ENCODE measurements around the gene COLEC12.

COLEC12 gene

DNA sequence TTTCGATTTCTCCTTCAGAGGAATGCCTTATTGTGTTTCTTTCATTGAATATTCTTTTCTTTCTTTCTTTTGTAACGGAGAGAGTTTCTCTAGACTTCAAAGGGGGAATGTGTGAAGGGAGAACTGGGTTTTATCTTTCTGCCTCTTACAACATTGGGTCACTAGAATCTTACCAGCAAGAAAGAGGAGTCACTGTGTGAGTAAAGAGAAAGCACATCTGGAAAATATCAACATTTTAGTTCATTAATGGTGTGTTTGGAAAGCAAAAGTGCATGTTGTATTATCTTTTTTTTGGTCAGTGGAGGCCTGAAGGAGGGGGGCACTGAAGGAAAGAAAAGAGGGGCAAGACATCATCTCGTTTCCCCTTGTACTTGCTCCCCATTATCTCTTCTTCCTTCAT, 146.0 kb downstream of the COLEC12 start:
- DNase-seq, result no peak

- no peak for DNase-seq
These were observed 146.5 kb downstream of the COLEC12 start for GRCh38 chr18:354003-354402.

DNA sequence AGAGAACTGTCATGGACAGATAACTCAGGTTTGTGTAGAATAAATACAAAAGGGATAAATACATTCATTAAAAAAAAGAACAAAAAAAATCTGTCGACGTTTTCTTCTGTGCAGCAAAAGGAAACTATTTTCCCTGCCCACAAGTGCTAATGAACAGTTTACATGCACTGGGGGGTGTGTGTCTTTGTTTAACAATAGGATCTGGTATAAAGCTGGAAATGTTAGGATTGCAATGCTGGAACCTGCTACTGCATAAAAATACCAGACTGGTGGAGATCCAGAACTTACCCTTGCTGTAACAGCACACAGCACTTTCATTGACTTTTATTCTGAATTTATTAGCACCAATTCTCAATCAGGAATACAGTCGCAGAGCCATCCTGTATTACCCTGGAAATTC, 148.1 kb downstream of the COLEC12 start:
- DNase-seq, result no peak

GRCh38 chr18:350953-351572, 149.4 kb downstream of the COLEC12 start:
- DNase-seq, result no peak

DNA sequence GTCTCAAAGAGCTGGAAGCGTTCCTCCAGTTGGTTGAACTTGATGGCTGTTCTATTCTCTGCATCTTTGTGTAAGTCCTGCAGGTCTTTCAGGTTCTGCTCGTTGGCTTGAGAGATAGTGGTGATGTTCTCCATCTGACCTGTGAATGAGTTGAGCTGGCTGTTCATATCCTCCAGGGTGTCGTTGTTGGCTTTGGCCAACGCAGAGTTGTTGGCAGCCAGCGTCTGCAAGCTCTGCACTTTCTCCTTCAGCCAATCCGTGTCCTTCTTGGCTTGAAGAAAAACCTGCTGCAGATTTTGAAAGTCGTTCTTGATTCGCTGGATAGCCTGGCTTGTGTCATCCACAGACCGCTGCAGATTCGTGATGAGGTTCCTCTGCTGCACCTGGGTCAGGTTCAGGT, 153.9 kb downstream of the COLEC12 start:
- DNase-seq, result no peak

DNA sequence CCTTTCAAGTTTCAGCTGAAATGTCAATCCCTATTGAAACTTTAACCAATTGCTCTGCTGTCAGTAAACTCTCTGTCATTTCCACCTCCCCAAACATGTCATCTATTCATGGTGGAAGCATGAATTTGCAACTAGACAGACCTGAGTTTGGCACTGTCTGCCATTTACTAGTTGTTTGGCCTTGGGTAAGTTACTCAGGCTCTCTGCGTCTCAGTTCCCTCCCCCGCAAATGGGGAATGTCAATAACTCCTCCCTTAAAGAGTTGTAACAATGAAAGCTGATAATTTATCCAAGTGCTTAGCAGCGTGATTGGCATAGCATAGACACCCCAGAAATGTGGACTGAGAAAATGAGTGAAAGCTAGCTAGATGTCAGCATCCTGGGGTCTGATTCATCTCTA, 159.4 kb downstream of the COLEC12 start:
- DNase-seq, result no peak

DNA sequence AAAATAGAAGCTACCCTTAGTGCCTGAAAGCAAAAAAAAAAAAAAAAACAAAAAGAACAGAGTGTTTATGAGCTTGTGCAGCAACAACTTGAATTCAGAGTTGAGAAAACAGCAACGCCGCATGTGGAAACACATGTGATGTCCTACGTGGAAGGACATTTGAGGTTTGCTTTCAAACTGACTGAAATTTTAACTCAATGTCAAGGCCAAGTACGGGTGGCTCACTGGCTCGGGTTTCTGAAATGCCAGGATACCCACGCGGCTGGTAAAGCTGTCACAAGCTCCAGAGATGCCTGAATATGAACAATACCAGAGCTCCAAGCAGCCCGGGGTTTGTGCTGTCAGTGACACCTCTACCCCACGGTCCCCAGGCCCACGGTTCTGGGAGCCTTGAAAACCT, 160.5 kb downstream of the COLEC12 start:
- DNase-seq, result no peak

DNA sequence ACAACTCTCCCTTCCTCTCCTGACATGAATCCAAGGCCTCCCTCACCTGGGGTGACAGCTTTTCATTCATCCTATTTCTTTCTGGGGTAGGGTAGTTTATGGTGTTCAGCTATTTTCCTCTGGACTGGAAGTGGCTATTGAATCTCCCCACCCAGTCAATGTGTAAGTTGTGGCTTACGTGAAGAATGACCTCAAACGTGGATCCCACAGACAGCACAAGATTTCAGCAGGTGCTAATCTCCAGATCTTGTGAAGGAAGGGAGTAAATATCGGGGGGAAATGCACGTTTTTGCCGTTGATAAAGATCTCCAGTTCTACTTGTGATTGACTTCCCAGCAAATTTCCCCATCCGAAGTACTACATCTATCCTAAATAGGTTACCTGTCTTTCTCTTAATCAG, 161.3 kb downstream of the COLEC12 start:
- DNase-seq, result no peak

- DNase-seq, result no peak
These were observed 163.8 kb downstream of the COLEC12 start for GRCh38 chr18:336713-337112.

DNA sequence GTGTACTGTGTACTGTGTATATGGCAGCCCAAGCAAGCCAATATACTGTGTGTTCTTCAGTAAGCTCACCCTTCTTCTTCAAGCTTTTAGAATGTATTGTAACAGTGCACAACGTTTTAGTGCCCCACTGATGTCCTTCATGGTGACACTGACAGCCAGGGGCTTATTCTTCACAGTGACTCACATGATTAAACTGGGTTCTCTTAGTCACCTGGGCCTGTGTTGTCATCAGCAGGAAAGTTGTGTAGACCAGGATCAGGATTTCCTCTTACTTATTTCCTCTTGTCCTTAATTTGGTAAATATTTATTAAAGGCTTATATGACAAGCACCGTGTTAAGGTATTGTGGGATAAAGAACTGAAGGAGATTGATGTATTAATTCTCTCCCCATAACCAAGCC, 164.8 kb downstream of the COLEC12 start:
- DNase-seq, result no peak

DNA sequence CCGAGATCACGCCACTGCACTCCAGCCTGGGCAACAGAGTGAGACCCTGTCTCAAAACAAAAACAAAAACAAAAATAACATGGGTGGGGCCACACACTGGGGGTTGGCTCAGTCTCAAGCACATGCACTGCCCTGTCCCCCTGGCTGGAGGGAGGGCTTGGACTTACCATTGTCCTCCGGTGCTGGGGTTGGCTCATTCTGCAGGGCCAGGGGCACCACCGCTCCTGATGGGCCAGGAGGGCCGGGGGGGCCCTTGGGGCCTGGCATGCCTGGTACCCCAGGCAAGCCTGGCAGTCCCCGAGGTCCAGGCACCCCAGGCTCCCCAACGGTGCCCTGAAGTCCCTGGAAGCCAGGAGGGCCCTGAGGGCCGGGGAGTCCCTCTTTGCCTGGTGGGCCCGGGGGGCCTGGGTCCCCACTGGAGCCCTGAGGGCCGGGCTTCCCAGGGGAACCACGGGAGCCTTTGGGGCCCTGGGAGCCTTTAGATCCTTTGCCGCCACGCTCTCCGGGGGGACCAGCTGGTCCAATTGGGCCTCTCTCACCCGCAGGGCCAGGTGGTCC, 165.8 kb downstream of the COLEC12 start:
- DNase-seq, result no peak

GRCh38 chr18:332721-333510, 167.6 kb downstream of the COLEC12 start:
- no peak for DNase-seq

GRCh38 chr18:332007-332406, 168.5 kb downstream of the COLEC12 start:
- DNase-seq, result no peak

- DNase-seq, result no peak
These were observed 169.2 kb downstream of the COLEC12 start for GRCh38 chr18:331221-331821.

DNA sequence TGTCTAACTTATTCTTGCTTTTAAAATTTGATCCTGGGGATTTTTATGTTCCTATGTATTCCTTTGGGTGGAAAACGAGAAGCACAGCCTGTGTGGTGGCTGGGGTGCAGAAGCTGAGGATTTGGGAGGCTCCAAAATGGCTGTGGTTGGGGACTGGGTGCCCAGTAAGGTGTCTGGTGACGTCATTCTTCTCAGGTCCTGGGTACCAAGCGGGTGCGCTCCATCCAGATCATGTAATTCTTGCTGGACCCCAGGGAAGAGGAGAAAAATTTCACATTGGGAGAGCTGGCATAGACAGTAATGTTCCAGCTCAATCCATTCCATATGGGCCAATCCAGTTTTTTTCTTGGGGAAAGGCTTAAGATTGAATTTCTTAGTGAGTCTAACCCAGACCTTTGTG, 171.6 kb downstream of the COLEC12 start:
- no peak for DNase-seq

DNA sequence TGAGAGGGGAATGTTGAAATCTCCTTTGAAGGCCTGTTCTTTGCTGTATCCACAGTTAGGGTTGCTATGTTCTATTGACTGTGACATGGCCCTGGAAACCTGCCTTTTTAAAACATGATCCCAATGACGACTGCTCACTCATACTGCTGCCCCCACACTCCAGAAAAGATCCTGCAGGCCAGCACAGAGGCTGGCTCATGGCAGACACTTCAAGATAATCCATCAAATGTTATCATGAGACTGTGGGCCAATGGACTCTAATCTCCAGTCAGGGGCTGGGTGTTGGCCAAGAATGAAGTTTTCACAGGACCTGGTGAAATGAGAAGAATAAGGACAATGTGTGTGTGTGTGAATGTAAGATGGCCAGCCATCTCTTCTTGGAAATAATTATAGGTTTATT, 173.7 kb downstream of the COLEC12 start:
- no peak for DNase-seq

DNA sequence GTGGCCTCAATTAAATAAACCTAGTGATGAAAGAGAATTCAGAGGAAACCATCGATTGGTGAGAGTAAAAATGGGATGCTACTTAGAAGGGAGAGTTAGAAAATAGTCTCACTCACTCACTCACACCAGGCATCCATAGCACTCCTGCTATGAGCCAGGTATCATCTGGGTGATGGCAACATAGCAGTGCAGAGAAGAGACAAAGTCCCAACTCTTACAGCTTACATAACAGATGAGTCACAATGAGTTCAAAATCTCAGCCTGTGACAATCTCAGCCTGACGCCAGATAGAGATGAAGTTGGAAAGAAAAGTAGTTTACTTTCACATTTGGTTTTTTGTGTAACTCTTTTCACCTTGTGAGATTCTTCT, 177.3 kb downstream of the COLEC12 start:
- DNase-seq, result no peak

- no peak for DNase-seq
These were observed 178.5 kb downstream of the COLEC12 start for GRCh38 chr18:321865-322467.

GRCh38 chr18:320155-320554, 180.3 kb downstream of the COLEC12 start:
- DNase-seq, result no peak

DNA sequence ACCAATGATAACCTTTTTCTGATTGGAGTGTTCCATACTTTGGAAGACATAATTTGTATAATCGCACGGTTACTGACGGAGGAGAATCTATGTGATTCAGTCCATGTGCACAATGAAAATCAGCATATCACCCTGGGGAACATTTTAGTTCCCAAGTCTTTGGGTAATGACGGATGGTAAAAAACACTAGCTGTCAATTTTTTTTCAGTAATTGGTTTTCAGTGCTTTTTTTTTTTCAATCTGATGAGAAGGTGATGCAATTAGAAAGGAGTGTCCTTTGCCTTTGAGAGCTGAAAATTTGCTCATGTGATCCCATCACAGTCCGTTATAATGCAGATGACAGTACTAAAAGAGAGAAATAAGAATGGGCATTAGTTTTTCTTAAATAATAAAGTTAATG, 180.8 kb downstream of the COLEC12 start:
- no peak for DNase-seq

GRCh38 chr18:318791-319291, 181.7 kb downstream of the COLEC12 start:
- DNase-seq, result no peak

- no peak for DNase-seq
These were observed 182.9 kb downstream of the COLEC12 start for GRCh38 chr18:317618-318017.

DNA sequence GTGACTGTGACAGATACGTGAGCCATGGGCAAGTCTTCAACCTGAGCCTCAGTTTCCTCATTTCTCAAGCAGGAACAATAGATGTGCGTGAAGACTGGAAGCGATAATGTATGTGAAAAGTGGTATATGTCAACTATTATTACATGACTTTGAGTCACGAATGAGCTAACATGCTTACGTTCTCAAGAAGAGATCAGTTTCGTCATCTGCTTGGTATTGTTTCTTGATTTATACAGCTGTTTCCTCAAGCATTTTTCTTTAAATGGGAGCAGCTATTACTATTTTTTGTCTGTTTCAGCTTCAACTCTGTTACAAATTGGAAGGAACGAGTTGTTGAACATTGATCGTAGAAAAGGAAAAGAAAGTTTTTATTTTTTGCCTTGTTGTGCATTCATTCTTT, 184.1 kb downstream of the COLEC12 start:
- no peak for DNase-seq

DNA sequence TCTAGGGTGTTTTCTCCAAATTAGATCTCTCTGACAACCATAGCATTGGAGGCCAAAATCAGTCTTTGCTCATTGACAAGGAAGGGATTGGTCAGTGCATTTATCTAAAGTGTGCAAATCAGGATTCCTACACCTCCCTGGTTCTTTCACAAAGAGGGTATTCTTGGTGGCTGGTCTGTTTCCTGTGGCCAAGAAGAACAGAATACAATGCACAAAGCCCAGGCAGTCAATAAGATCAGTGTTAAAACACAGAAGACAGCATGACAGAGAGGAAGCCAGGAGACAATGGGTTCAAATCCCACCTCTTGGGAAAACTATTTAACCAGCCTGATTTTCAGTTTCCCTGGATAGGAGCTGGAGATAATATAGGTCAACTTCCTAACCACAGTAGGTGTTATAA, 186.6 kb downstream of the COLEC12 start:
- DNase-seq, result no peak

Measured in NCI-H2081 (cell line).